CD4-positive, CD25-positive, alpha-beta regulatory T cell (primary cell): ENCODE data around the gene HNRNPH1. TPM values are rescaled to one million over a fixed set of nuclear protein-coding genes. Genes with fewer than 3 reads are reported as not detected.
"Not testable (repeated sequence)": the region's sequence is repeated elsewhere in the genome, so short reads cannot be mapped to it uniquely, and the experiment has no call there.

Experiments used
- ATAC-seq, 2 donors: fragments of 150-1000 bp; cut with Tn5 transposase; one replicate each; pipeline ENCODE4 v1.10.0; 2021; ENCODE audit warnings: low read depth in 2 of 2, moderate number of reproducible peaks in 2 of 2, moderate library complexity in 1 of 2
- DNase-seq, 3 donors: peaks; one replicate each; pipeline versions ENCODE4 v3.0.0 to v3.0.0-alpha.2; 2012 to 2022; ENCODE audit warnings: mixed read lengths in 1 of 3
- H3K27ac ChIP-seq: one replicate; pipeline ENCODE4 v1.7.0; 2013; ENCODE audit warnings: mild to moderate bottlenecking, low read length; ENCODE audit not compliant: insufficient read depth, poor library complexity, severe bottlenecking
- H3K27me3 ChIP-seq: one replicate; pipeline ENCODE4 v1.7.0; 2013; ENCODE audit warnings: low read length; ENCODE audit not compliant: control insufficient read depth, insufficient read depth
- H3K36me3 ChIP-seq: one replicate; pipeline ENCODE4 v1.7.0; 2013; ENCODE audit warnings: mild to moderate bottlenecking, low read length, moderate library complexity; ENCODE audit not compliant: control insufficient read depth, insufficient read depth
- H3K4me1 ChIP-seq: 2 replicates; pipeline ENCODE4 v1.7.0; 2013; ENCODE audit warnings: mild to moderate bottlenecking, low read length; ENCODE audit not compliant: insufficient read depth, control insufficient read depth, poor library complexity, severe bottlenecking
- H3K4me3 ChIP-seq: one replicate; pipeline ENCODE4 v1.7.0; 2013; ENCODE audit warnings: low read depth, mild to moderate bottlenecking, low read length, moderate library complexity
- H3K9me3 ChIP-seq, 2 experiments: 1 replicate in 1 of 2; 2 replicates in 1 of 2; pipeline ENCODE4 v1.7.0; 2013; ENCODE audit warnings: low read length in 2 of 2, mild to moderate bottlenecking in 1 of 2, moderate library complexity in 1 of 2; ENCODE audit not compliant: control insufficient read depth in 2 of 2
- H3K27ac Mint-ChIP-seq, 3 donors: one replicate each; pipeline ENCODE4 v1.8.0; 2020 to 2022; ENCODE audit warnings: mild to moderate bottlenecking in 3 of 3, mixed read lengths in 3 of 3, moderate library complexity in 2 of 3
- H3K27me3 Mint-ChIP-seq: one replicate; pipeline ENCODE4 v1.8.0; 2022; ENCODE audit warnings: mild to moderate bottlenecking, mixed read lengths
- H3K36me3 Mint-ChIP-seq: one replicate; pipeline ENCODE4 v1.8.0; 2020; ENCODE audit warnings: mixed read lengths
- H3K4me1 Mint-ChIP-seq, 4 donors: one replicate each; pipeline ENCODE4 v1.8.0; 2020 to 2022; ENCODE audit warnings: mixed read lengths in 4 of 4, mild to moderate bottlenecking in 1 of 4
- H3K4me3 Mint-ChIP-seq, 4 donors: one replicate each; pipeline ENCODE4 v1.8.0; 2020 to 2022; ENCODE audit warnings: mild to moderate bottlenecking in 4 of 4, mixed read lengths in 4 of 4, moderate library complexity in 3 of 4
- H3K9me3 Mint-ChIP-seq, 7 donors: one replicate each; pipeline ENCODE4 v1.8.0; 2020 to 2022; ENCODE audit warnings: mixed read lengths in 7 of 7, mild to moderate bottlenecking in 3 of 7, moderate library complexity in 2 of 7
- polyA plus RNA-seq, 4 donors: library from polyadenylated mRNA; unstranded; fragments of 300-500 nt; fragmentation: Illumina TruSeq; gene quantifications; one replicate each; pipeline ENCODE4 v1.2.3, GENCODE V29; 2021
- total RNA-seq: library from RNA; stranded (reverse); gene quantifications from one replicate; pipeline ENCODE4 v1.2.3, GENCODE V29; 2022

Gene HNRNPH1
- total and polyA plus RNA-seq, 5 donors from 2014 or later, result 102 to 2,049 (median 140) TPM

DNA sequence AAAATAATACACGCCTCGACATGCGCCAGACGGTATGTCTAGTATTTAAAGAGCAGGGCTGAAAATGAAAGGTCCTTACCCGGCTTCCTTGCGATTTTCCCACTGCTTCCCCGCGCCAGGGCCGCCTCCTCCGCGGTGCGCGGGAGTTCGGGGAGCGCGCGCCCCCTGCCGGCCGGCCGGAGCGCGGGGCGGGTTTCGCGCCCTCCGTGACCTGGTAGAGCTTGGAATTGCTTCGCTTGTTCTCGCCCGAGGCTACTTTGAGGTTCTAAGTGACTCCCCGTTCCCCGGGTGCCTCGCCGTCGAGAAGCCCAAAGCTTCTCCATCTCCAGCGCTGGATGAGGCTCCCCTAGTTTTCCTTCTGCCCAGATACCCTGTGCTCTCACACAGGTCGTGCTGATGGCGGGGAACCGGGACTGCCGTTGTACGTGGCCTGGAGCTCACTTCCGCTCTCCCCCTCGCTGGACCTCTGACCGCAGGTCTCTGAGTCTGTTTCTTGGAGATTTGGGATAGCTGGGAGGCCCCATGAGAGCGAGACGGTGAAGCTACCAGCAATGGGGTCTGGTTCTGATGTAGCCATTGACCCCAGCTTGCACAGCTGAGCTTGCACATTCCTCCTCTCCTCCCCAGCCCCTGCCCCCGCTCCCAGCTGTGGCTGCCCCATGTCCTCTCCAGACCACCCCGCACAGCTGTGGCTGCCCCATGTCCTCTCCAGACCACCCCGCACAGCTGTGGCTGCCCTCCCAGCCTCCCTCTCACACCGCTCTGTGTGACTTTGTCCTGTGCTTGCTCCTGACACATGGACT, 11.1 kb upstream of the HNRNPH1 start:
- H3K27me3 ChIP-seq, H3K4me1 ChIP-seq, H3K4me3 Mint-ChIP-seq, H3K4me3 ChIP-seq, H3K27ac ChIP-seq, H3K27me3 Mint-ChIP-seq, H3K4me1 Mint-ChIP-seq, H3K36me3 ChIP-seq, H3K27ac Mint-ChIP-seq, H3K9me3 Mint-ChIP-seq, H3K36me3 Mint-ChIP-seq, DNase-seq, H3K9me3 ChIP-seq: not testable (repeated sequence)
- ATAC-seq, result peak; percentile 94

DNA sequence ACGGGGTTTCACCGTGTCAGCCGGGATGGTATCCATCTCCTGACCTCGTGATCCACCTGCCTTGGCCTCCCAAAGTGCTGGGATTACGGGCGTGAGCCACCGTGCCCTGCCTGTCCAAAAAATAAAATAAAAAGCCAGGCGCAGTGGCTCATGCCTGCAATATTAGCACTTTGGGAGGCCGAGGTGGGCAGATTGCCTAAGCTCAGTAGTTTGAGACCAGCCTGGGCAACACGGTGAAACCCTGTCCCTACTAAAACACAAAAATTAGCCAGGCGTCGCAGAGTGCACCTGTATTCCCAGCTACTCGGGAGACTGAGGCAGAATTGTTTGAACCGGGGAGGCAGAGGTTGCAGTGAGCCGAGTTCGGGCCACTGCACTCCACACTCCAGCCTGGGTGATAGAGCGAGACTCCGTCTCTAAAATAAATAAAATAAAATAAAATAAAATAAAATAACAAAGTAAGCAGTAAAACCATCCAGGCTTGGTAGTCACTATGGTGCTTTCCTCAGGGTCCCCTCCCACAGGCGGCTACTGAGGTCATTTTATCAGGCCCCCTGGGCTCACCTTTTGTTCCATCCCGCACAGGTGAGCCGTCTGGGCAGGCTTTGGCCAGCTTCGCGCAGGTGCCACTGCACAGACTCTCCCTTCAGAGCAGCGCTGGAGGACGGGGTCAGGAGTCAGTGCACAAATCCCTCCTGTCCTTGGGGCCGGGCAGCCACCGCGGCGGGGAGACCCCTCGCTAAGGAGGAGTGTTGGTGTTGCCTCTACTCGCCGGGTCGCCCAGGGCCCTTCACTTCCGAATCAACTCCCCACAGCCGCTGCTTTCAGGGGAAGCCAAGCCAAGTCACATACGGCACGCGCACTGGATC, 10.3 kb upstream of the HNRNPH1 start:
- not testable (repeated sequence) for H3K27ac Mint-ChIP-seq, H3K9me3 Mint-ChIP-seq, H3K4me1 ChIP-seq, H3K27ac ChIP-seq, DNase-seq, H3K27me3 ChIP-seq, H3K36me3 Mint-ChIP-seq, H3K4me1 Mint-ChIP-seq, H3K36me3 ChIP-seq, H3K9me3 ChIP-seq, H3K4me3 ChIP-seq, H3K27me3 Mint-ChIP-seq
- ATAC-seq, result peak; percentile 59 to 66
- H3K4me3 Mint-ChIP-seq, result peak overlapping the region in 2 of 4 donors; percentile 33 to 43

DNA sequence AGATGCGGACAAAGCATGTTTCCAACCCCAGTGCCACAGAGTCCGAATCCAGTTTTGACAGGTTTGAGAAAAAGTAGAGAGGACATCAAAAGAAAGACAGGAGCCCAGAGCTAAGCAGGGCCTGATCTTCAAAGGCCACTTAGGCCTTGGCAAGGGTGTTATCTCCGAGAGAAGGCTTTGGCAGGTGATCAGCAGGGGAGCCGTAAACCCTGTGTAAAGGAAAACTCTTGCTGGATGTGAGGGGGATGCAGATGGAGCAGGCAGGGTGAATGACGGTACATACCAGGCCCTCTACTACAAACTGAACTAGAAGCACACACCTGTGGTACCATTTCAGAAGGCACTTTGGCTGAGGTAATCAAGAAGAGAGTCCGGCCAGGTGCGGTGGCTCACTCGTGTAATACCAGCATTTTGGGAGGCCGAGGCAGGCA, 1.4 kb upstream of the HNRNPH1 start:
- peaks cover 23% of the 10 kb centered on the region for H3K36me3 ChIP-seq
- ATAC-seq (no peak), DNase-seq (no peak)
- H3K27ac ChIP-seq, result peak overlapping the region; percentile 98
- no peaks in the 10 kb centered on the region for H3K27me3 ChIP-seq
- peak overlapping the region; percentile 89 to 99 (median 98) for H3K27ac Mint-ChIP-seq
- H3K4me3 Mint-ChIP-seq, result peak overlapping the region in 3 of 4 donors; percentile 99 to 100 (median 100)
- H3K36me3 Mint-ChIP-seq, result peaks cover 24% of the 10 kb centered on the region
- peaks cover 36% of the 10 kb centered on the region for H3K4me1 ChIP-seq
- H3K4me3 ChIP-seq, result peak overlapping the region; percentile 48
- H3K4me1 Mint-ChIP-seq, result peaks cover 20 to 44% (median 35%) of the 10 kb centered on the region in 4 donors
- H3K27me3 Mint-ChIP-seq, result peaks cover 15% of the 10 kb centered on the region
- no peaks in the 10 kb centered on the region for H3K9me3 Mint-ChIP-seq
- H3K9me3 ChIP-seq, result no peaks in the 10 kb centered on the region

DNA sequence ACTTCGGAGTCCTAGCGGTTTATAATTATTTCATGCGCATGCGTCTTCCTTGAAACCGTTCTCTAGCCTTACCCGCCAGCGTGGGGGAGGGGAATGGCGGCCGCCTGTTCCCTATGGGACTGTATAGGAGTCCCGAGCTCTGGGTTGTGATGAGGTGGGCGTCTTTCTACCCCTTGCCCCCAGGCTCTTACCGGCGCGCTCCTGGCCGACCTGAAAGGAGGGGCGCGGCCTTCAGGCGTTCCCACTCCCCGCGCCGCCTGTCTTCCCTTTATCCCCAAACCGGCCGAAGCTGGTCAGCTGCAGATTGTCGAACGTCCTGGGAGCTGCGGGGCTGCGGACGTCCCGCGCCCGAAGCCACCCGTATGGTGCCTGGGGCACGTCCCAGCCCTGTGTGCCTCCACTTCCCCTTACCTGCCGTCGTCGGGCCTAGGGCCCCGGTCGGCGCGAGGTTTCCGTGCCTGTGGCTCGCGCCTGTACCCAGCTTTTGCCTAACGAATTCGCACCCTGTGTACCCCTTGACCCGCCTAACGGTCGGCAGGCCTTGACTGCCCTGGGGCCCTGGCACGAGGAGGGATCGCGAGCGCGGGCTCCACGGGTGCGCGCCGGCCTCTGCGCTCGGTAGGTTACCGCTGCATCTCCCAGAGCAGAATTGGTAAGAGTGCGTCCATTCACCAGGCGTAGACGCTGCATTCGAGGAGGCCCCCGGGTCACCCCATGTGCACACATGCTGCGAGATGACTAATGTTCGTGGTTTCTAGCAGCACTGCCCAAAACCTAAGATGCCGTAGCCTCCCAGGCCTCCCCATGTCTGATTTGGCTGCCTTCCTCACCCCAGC, 653 bp upstream of the HNRNPH1 start:
- H3K9me3 ChIP-seq, result no peaks in the 10 kb centered on the region
- Mint-ChIP-seq H3K9me3 (no peaks in the 10 kb centered on the region), H3K4me1 (peaks cover 23 to 48% (median 40%) of the 10 kb centered on the region in 4 donors), H3K4me3 (peak overlapping the region; percentile 97 to 100 (median 100)), H3K36me3 (peaks cover 28% of the 10 kb centered on the region), H3K27ac (peak overlapping the region; percentile 98 to 99 (median 99)), H3K27me3 (peaks cover 15% of the 10 kb centered on the region)
- H3K27me3 ChIP-seq, result no peaks in the 10 kb centered on the region
- no peak for ATAC-seq
- peak overlapping the region; percentile 98 for H3K27ac ChIP-seq
- peak in 2 of 3 donors; percentile 23 to 61 for DNase-seq
- H3K4me1 ChIP-seq, result peaks cover 43% of the 10 kb centered on the region
- H3K4me3 ChIP-seq, result peak overlapping the region; percentile 48
- peaks cover 30% of the 10 kb centered on the region for H3K36me3 ChIP-seq

DNA sequence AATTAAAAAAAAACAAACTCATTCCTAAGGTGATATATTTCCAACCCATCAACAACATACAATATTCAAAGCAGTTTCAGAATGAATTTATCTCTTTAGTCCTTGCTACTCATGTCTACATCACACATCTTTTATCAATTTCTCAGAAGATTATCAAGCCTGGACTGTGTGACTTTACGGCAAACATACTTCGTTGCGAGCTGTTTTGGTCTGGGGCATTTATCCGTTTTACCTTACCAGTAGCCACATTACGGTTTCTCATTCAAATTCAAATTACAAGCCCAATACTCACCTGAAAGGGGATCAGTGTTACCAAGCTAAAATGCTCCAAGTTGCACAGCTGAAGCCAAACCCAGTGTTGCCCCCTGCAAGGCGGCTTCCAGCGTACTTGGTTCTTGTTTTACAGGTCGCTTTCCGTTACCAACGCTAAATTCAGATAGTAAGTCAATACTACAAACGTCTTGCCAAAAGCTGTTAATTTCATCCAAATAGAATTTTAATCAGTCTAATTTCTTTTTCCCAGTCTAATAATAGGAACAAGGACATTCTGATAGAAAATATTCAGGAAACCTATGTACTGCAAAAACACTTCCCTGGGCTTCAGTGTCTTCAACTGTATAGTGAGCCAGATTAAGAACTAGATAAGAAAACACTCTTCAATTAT, 1.8 kb downstream of the HNRNPH1 start:
- peak in 2 of 3 donors; percentile 17 to 38 for DNase-seq
- peaks cover 15% of the 10 kb centered on the region for H3K27me3 Mint-ChIP-seq
- no peaks in the 10 kb centered on the region for H3K27me3 ChIP-seq
- peak overlapping the region; percentile 96 to 100 (median 98) for H3K4me3 Mint-ChIP-seq
- H3K9me3 Mint-ChIP-seq, result no peaks in the 10 kb centered on the region
- H3K36me3 Mint-ChIP-seq, result peaks cover 46% of the 10 kb centered on the region
- peak overlapping the region; percentile 96 to 98 (median 96) for H3K27ac Mint-ChIP-seq
- no peak for ATAC-seq
- H3K36me3 ChIP-seq, result peaks cover 55% of the 10 kb centered on the region
- H3K4me1 ChIP-seq, result peaks cover 58% of the 10 kb centered on the region
- H3K4me3 ChIP-seq, result peak overlapping the region; percentile 94
- H3K4me1 Mint-ChIP-seq, result peaks cover 43 to 71% (median 59%) of the 10 kb centered on the region in 4 donors
- no peaks in the 10 kb centered on the region for H3K9me3 ChIP-seq
- peak overlapping the region; percentile 98 for H3K27ac ChIP-seq

DNA sequence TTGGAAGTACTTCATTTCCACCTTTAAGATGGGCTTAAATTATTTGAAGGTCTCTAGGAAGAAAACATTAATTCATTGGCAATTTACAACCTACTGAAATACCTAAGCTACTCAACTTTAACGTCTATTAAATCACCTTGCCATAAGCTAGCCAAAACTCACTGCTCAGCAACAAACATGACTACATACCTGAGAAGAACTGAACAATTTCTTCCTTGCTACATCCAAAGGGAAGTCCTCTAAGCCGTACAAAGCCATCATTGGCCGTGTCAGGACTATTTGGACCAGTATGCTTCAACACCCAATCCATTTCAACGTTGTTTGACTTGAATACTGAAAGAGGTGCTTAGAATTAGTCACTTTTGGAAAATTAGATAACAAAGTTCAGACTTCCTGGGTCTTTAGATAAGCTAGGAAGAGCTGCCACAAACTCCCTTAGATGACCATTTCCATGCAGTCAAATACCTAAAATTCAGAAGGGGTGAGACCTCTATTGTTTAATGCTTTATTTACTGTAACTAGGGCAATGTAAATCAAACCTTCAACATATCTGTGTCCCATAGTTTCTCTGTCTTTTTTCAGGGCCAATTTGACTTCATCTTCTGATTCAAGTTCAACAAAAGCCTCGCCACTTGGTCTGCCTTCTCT, 2.6 kb downstream of the HNRNPH1 start:
- DNase-seq (peak in 1 of 3 donors; percentile 16), ATAC-seq (no peak)
- Mint-ChIP-seq H3K4me1 (peaks cover 43 to 79% (median 63%) of the 10 kb centered on the region in 4 donors), H3K27ac (peak overlapping the region; percentile 96 to 98 (median 96)), H3K36me3 (peaks cover 54% of the 10 kb centered on the region), H3K27me3 (peaks cover 15% of the 10 kb centered on the region), H3K9me3 (no peaks in the 10 kb centered on the region), H3K4me3 (peak overlapping the region; percentile 96 to 100 (median 98))
- Histone ChIP-seq H3K4me1 (peaks cover 66% of the 10 kb centered on the region), H3K4me3 (peak overlapping the region; percentile 94), H3K9me3 (no peaks in the 10 kb centered on the region), H3K27ac (peak overlapping the region; percentile 98), H3K27me3 (no peaks in the 10 kb centered on the region), H3K36me3 (peaks cover 63% of the 10 kb centered on the region)
